Measurements from ENCODE around the gene ZC3H11A.

Gene ZC3H11A

DNA sequence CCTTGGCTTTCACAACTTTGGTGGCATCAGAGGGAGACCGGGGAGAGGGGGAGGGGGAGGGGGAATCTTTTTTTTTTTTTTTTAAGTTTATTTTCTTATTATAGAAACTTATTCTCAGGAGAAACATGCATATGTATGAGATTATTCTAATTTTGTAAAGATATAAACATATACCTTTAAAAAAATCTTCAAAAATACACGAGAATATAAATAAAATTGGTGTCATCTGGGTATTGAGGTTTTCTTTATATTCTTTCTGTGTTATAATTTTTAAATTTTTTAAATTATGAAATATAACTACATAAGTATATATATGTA is 47.1 kb downstream of the ZC3H11A start:
- no peak for DNase-seq (ENCODE audit: low spot score)

DNA sequence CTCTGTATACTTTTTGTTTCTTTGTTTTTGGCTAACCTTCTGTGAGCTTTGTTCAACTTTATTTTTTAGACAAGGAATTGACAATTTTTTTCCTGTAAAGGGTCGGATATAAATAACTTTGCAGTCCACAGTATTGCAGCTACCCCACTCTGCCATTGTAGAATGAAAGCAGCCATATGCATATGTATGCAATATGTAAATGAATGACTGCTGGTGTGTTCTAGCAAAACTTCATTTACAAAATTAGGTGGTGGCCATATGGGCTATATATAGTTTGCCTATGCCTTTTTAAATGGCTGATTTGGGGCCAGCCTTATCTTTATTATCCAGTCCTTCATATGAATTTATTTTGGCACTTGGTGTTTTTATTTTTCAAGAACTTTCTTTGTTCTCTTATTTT is 48.0 kb downstream of the ZC3H11A start:
- no peak for DNase-seq (ENCODE audit: low spot score)

Data from GM03348 (cell line).